Measurements from ENCODE around the gene CDH13. TPM values are rescaled to one million over a fixed set of nuclear protein-coding genes. Genes with fewer than 3 reads are reported as not detected.

The CDH13 gene
- polyA plus RNA-seq, 1 donor from 2014 or later, result 3.2 TPM

DNA sequence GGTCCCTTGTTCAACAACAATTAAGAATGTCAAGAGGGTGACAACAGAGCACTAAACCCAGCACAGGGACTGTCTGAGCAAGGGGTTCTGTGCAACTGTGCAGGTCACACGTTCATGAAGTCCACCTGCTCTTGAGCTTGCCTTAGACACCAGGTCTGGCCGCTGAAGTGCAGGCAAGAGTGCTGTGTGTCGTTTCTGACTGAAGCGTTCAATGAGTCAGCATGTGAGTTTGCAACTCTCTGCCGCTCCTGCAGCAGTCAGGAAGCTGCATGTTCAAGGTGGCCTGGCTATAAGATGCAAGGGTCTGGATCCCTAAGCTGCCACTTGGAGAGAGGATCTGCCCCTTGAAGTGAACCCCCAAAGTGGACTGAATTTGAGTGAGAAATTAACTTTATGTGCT lies 848.3 kb downstream of the CDH13 start:
- Histone ChIP-seq H3K27me3 (ENCODE audit: insufficient read depth, low read depth, low read length) (no peaks in the 10 kb centered on the region), H3K27ac (ENCODE audit: low read length) (no peak overlapping the region), H3K4me2 (ENCODE audit: low read length) (no peak overlapping the region)

DNA sequence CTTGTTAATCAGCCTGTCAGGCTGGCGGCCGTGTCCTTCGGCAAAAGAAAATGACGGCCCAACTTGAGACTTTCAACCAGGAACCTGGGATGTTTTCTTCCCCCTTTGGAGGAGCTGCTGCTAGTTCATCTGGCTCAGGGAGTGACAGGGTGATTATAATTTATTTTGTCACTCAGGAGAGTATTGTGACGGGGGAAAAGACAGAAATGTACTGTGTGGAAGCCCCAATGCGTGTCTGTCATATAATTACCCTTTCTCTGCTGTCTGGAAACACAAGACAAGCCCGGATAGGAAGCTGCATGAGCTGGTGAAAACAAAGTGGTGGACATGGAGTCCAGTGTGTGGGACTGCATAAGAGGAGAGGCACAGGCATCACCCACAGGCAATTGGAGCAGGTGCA lies 854.8 kb downstream of the CDH13 start:
- Histone ChIP-seq H3K27ac (ENCODE audit: low read length) (no peak overlapping the region), H3K27me3 (ENCODE audit: insufficient read depth, low read depth, low read length) (no peaks in the 10 kb centered on the region), H3F3A (ENCODE audit: insufficient read depth, low read length, poor library complexity, severe bottlenecking) (no peaks in the 10 kb centered on the region)

More for the DNA sequence above, 848.3 kb downstream of the CDH13 start:
- H3K79me2 ChIP-seq (replicated peaks; ENCODE audit: insufficient read depth, low read length), result no peaks in the 10 kb centered on the region
- H2AFZ ChIP-seq (ENCODE audit: low read depth, low read length), result no peak overlapping the region
- no peaks in the 10 kb centered on the region for H3K9me3 ChIP-seq (ENCODE audit: low read length)
- no peak overlapping the region for H3K4me3 ChIP-seq (ENCODE audit: low read length)
- H3K9ac ChIP-seq (ENCODE audit: low read length), result no peak overlapping the region
- no peaks in the 10 kb centered on the region for H4K20me1 ChIP-seq (ENCODE audit: insufficient read depth)
- H3K9me2 ChIP-seq (ENCODE audit: insufficient read depth, low read length), result no peaks in the 10 kb centered on the region
- TF ChIP-seq EP300 (conservative IDR thresholded peaks at IDR 0.05; ENCODE audit: poor library complexity, severe bottlenecking), result no peak
- TF ChIP-seq RAD21 (conservative IDR thresholded peaks at IDR 0.05), result no peak
- TF ChIP-seq MXI1 (conservative IDR thresholded peaks at IDR 0.05; ENCODE audit: poor library complexity, severe bottlenecking), result no peak
- no peak for TF ChIP-seq TAF1 (IDR thresholded peaks at IDR 0.05; ENCODE audit: low read depth)
- TF ChIP-seq SMC3 (conservative IDR thresholded peaks at IDR 0.05; ENCODE audit: poor library complexity), result no peak
- TF ChIP-seq, protein P1, sequence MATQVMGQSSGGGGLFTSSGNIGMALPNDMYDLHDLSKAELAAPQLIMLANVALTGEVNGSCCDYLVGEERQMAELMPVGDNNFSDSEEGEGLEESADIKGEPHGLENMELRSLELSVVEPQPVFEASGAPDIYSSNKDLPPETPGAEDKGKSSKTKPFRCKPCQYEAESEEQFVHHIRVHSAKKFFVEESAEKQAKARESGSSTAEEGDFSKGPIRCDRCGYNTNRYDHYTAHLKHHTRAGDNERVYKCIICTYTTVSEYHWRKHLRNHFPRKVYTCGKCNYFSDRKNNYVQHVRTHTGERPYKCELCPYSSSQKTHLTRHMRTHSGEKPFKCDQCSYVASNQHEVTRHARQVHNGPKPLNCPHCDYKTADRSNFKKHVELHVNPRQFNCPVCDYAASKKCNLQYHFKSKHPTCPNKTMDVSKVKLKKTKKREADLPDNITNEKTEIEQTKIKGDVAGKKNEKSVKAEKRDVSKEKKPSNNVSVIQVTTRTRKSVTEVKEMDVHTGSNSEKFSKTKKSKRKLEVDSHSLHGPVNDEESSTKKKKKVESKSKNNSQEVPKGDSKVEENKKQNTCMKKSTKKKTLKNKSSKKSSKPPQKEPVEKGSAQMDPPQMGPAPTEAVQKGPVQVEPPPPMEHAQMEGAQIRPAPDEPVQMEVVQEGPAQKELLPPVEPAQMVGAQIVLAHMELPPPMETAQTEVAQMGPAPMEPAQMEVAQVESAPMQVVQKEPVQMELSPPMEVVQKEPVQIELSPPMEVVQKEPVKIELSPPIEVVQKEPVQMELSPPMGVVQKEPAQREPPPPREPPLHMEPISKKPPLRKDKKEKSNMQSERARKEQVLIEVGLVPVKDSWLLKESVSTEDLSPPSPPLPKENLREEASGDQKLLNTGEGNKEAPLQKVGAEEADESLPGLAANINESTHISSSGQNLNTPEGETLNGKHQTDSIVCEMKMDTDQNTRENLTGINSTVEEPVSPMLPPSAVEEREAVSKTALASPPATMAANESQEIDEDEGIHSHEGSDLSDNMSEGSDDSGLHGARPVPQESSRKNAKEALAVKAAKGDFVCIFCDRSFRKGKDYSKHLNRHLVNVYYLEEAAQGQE (IDR thresholded peaks at IDR 0.05; ENCODE audit: borderline replicate concordance), result no peak
- TF ChIP-seq EZH2 (IDR thresholded peaks at IDR 0.05; ENCODE audit: borderline replicate concordance, insufficient read depth, low read length, poor library complexity, severe bottlenecking), result no peak
- TF ChIP-seq, protein P2, sequence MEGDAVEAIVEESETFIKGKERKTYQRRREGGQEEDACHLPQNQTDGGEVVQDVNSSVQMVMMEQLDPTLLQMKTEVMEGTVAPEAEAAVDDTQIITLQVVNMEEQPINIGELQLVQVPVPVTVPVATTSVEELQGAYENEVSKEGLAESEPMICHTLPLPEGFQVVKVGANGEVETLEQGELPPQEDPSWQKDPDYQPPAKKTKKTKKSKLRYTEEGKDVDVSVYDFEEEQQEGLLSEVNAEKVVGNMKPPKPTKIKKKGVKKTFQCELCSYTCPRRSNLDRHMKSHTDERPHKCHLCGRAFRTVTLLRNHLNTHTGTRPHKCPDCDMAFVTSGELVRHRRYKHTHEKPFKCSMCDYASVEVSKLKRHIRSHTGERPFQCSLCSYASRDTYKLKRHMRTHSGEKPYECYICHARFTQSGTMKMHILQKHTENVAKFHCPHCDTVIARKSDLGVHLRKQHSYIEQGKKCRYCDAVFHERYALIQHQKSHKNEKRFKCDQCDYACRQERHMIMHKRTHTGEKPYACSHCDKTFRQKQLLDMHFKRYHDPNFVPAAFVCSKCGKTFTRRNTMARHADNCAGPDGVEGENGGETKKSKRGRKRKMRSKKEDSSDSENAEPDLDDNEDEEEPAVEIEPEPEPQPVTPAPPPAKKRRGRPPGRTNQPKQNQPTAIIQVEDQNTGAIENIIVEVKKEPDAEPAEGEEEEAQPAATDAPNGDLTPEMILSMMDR (IDR thresholded peaks at IDR 0.05; ENCODE audit: poor library complexity, severe bottlenecking), result no peak
- no peak for TF ChIP-seq POLR2AphosphoS5 (IDR thresholded peaks at IDR 0.05)
- no peaks in the 10 kb centered on the region for H3K36me3 ChIP-seq (ENCODE audit: insufficient read depth, low read length)
- H3F3A ChIP-seq (ENCODE audit: insufficient read depth, low read length, poor library complexity, severe bottlenecking), result no peaks in the 10 kb centered on the region

More for the DNA sequence above, 854.8 kb downstream of the CDH13 start:
- H2AFZ ChIP-seq (ENCODE audit: low read depth, low read length), result no peak overlapping the region
- H3K4me3 ChIP-seq (ENCODE audit: low read length), result no peak overlapping the region
- H3K9ac ChIP-seq (ENCODE audit: low read length), result no peak overlapping the region
- no peaks in the 10 kb centered on the region for H3K79me2 ChIP-seq (replicated peaks; ENCODE audit: insufficient read depth, low read length)
- no peaks in the 10 kb centered on the region for H3K9me3 ChIP-seq (ENCODE audit: low read length)
- H4K20me1 ChIP-seq (ENCODE audit: insufficient read depth), result no peaks in the 10 kb centered on the region
- no peaks in the 10 kb centered on the region for H3K9me2 ChIP-seq (ENCODE audit: insufficient read depth, low read length)
- no peaks in the 10 kb centered on the region for H3K36me3 ChIP-seq (ENCODE audit: insufficient read depth, low read length)
- no peak overlapping the region for H3K4me2 ChIP-seq (ENCODE audit: low read length)
- TF ChIP-seq RAD21 (conservative IDR thresholded peaks at IDR 0.05), result no peak
- no peak for TF ChIP-seq EZH2 (IDR thresholded peaks at IDR 0.05; ENCODE audit: borderline replicate concordance, insufficient read depth, low read length, poor library complexity, severe bottlenecking)
- TF ChIP-seq MXI1 (conservative IDR thresholded peaks at IDR 0.05; ENCODE audit: poor library complexity, severe bottlenecking), result no peak
- peak; percentile 69 for TF ChIP-seq POLR2AphosphoS5 (IDR thresholded peaks at IDR 0.05)
- TF ChIP-seq EP300 (conservative IDR thresholded peaks at IDR 0.05; ENCODE audit: poor library complexity, severe bottlenecking), result peak; percentile 79
- no peak for TF ChIP-seq SMC3 (conservative IDR thresholded peaks at IDR 0.05; ENCODE audit: poor library complexity)
- no peak for TF ChIP-seq TAF1 (IDR thresholded peaks at IDR 0.05; ENCODE audit: low read depth)

All from neural cell (in vitro differentiated cells).